ENCODE measurements around the gene KCNQ2.

DNA sequence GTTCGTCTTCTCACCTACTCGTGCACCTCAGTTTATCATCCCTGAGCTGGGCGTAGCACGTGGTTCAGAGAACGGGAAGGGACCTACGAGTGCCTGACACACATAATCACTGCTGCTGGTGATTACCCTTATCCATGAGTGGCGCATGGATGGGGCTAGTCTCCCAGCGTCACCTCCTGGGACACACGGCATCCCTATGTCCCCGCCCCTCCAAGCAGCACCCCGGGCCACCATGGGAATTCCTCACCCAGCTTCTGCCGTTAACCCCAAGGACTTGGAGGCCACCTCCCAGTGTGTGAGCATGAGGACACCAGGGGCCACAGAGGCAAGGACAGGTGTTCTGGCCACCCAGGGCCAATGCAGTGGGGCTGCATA, 121.1 kb downstream of the KCNQ2 start:
- TF ChIP-seq, protein P1, sequence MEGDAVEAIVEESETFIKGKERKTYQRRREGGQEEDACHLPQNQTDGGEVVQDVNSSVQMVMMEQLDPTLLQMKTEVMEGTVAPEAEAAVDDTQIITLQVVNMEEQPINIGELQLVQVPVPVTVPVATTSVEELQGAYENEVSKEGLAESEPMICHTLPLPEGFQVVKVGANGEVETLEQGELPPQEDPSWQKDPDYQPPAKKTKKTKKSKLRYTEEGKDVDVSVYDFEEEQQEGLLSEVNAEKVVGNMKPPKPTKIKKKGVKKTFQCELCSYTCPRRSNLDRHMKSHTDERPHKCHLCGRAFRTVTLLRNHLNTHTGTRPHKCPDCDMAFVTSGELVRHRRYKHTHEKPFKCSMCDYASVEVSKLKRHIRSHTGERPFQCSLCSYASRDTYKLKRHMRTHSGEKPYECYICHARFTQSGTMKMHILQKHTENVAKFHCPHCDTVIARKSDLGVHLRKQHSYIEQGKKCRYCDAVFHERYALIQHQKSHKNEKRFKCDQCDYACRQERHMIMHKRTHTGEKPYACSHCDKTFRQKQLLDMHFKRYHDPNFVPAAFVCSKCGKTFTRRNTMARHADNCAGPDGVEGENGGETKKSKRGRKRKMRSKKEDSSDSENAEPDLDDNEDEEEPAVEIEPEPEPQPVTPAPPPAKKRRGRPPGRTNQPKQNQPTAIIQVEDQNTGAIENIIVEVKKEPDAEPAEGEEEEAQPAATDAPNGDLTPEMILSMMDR (IDR thresholded peaks at IDR 0.05; ENCODE audit: low read depth, low read length, missing input control), result no peak
- TF ChIP-seq GABPA (IDR thresholded peaks at IDR 0.05 in 1 of 2, conservative IDR thresholded peaks at IDR 0.05 in 1 of 2) (no peak), RAD21 (IDR thresholded peaks at IDR 0.05) (no peak), FOXA1 (IDR thresholded peaks at IDR 0.05) (no peak), TAF1 (conservative IDR thresholded peaks at IDR 0.05) (no peak), NR2F2 (IDR thresholded peaks at IDR 0.05) (no peak), EGR1 (IDR thresholded peaks at IDR 0.05; ENCODE audit: low read depth in 2 of 2) (no peak)
- TF ChIP-seq, protein P2, sequence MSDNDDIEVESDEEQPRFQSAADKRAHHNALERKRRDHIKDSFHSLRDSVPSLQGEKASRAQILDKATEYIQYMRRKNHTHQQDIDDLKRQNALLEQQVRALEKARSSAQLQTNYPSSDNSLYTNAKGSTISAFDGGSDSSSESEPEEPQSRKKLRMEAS (IDR thresholded peaks at IDR 0.05), result no peak
